ENCODE results near the gene OPCML. TPM values are rescaled to one million over a fixed set of nuclear protein-coding genes. Genes with fewer than 3 reads are reported as not detected.

Gene OPCML
- total and polyA plus RNA-seq, 4 donors, result under 0.01 to 0.01 TPM; not detected in 2

DNA sequence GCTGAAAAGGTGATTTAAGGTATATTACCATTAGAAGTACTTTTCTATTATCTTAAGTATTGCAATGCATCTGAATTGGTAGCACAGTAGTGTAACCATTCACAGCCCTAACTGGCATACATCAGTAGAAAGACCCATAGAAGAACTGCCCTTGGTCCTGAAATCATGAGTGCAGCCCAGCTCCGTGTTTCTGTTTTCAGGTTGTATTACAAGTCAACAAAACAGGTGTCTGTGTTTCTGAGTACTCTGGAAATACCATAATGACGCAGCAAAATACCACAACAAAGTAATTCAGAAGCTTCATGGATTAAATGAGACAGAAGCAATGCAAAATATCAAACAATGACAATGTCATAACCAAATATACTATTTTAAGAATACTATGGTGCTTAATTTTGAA lies 226.3 kb downstream of the OPCML start:
- Histone ChIP-seq H3K27me3 (ENCODE audit: control insufficient read depth in 4 of 4, insufficient read depth in 4 of 4, low read length in 3 of 4) (peaks cover 0 to 2% (median 0%) of the 10 kb centered on the region in 4 donors), H3K9me3 (ENCODE audit: control insufficient read depth in 4 of 4, low read length in 3 of 4) (peaks cover 0 to 2% (median 0%) of the 10 kb centered on the region in 4 donors), H3K9ac (ENCODE audit: low read depth in 1 of 2, low read length in 2 of 2) (no peak overlapping the region), H3K27ac (ENCODE audit: low read depth in 1 of 2, low read length in 2 of 2) (no peak overlapping the region), H3K4me3 (ENCODE audit: low read depth in 1 of 3, low read length in 3 of 3) (no peak overlapping the region), H3K4me1 (ENCODE audit: control insufficient read depth in 4 of 4, insufficient read depth in 4 of 4, low read length in 3 of 4) (no peaks in the 10 kb centered on the region), H3K36me3 (ENCODE audit: control insufficient read depth in 4 of 4, insufficient read depth in 3 of 4, low read depth in 1 of 4, low read length in 3 of 4) (no peaks in the 10 kb centered on the region)
- TF ChIP-seq RAD21 (IDR thresholded peaks at IDR 0.05), result no peak
- no peak for TF ChIP-seq TAF1 (conservative IDR thresholded peaks at IDR 0.05)
- no peak for TF ChIP-seq JUND (IDR thresholded peaks at IDR 0.05)
- TF ChIP-seq, protein P1, sequence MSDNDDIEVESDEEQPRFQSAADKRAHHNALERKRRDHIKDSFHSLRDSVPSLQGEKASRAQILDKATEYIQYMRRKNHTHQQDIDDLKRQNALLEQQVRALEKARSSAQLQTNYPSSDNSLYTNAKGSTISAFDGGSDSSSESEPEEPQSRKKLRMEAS (IDR thresholded peaks at IDR 0.05), result no peak
- no peak for TF ChIP-seq NR2F2 (IDR thresholded peaks at IDR 0.05)
- TF ChIP-seq RXRA (IDR thresholded peaks at IDR 0.05), result no peak
- no peak for TF ChIP-seq ZBTB33 (IDR thresholded peaks at IDR 0.05)
- no peak for TF ChIP-seq GABPA (IDR thresholded peaks at IDR 0.05 in 1 of 2, conservative IDR thresholded peaks at IDR 0.05 in 1 of 2)
- TF ChIP-seq FOXA1 (IDR thresholded peaks at IDR 0.05), result no peak
- DNase-seq (ENCODE audit: low spot score), result no peak
- whole genome bisulfite sequencing, result 19% methylated on average over 2 of the region's 2 CpGs

DNA sequence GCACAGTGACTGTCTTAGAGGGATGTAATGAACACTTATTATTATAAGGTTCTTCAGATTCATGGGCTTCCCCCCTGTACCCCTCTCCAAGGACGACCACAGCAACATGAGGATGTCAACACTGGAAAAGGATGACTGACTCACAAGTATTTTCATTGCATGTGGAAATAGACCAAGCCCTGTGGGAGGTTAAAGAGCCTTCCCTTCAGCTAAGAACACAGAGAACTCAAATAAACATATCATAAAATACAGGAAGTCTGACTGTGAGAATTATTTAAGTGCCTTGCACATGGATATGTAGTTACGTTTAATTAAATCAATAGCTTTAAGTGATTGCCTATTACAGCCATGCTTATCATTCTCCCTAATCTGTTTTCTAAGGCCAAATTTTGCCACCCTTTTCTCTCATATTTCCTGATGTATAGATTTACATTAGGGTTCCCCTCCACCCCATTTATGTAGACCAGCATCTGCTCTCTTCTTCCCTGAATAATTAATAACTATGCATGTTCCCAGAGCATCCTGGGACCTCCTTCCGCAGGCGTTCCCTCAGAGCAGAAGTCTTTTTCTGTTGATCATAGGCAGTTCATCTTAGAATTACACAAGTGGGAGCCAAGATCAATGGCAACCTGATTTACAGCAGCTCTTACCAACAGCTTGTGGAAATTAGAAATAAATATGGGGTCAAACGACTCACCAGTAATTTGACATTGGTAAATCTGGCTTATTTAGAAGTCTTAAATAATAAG lies 226.9 kb downstream of the OPCML start:
- H3K4me3 ChIP-seq (ENCODE audit: low read depth in 1 of 3, low read length in 3 of 3), result no peak overlapping the region
- H3K36me3 ChIP-seq (ENCODE audit: control insufficient read depth in 4 of 4, insufficient read depth in 3 of 4, low read depth in 1 of 4, low read length in 3 of 4), result no peaks in the 10 kb centered on the region
- H3K4me1 ChIP-seq (ENCODE audit: control insufficient read depth in 4 of 4, insufficient read depth in 4 of 4, low read length in 3 of 4), result no peaks in the 10 kb centered on the region
- no peak overlapping the region for H3K27ac ChIP-seq (ENCODE audit: low read depth in 1 of 2, low read length in 2 of 2)
- H3K9ac ChIP-seq (ENCODE audit: low read depth in 1 of 2, low read length in 2 of 2), result no peak overlapping the region
- H3K9me3 ChIP-seq (ENCODE audit: control insufficient read depth in 4 of 4, low read length in 3 of 4), result peaks cover 0 to 2% (median 0%) of the 10 kb centered on the region in 4 donors
- no peak for TF ChIP-seq FOXA2 (IDR thresholded peaks at IDR 0.05)
- TF ChIP-seq NR2F2 (IDR thresholded peaks at IDR 0.05), result no peak
- TF ChIP-seq ZBTB33 (IDR thresholded peaks at IDR 0.05), result no peak
- TF ChIP-seq GABPA (IDR thresholded peaks at IDR 0.05 in 1 of 2, conservative IDR thresholded peaks at IDR 0.05 in 1 of 2), result no peak
- TF ChIP-seq, protein P1 (IDR thresholded peaks at IDR 0.05), result no peak
- no peak for TF ChIP-seq EGR1 (IDR thresholded peaks at IDR 0.05; ENCODE audit: low read depth in 2 of 2)
- TF ChIP-seq, protein P2, sequence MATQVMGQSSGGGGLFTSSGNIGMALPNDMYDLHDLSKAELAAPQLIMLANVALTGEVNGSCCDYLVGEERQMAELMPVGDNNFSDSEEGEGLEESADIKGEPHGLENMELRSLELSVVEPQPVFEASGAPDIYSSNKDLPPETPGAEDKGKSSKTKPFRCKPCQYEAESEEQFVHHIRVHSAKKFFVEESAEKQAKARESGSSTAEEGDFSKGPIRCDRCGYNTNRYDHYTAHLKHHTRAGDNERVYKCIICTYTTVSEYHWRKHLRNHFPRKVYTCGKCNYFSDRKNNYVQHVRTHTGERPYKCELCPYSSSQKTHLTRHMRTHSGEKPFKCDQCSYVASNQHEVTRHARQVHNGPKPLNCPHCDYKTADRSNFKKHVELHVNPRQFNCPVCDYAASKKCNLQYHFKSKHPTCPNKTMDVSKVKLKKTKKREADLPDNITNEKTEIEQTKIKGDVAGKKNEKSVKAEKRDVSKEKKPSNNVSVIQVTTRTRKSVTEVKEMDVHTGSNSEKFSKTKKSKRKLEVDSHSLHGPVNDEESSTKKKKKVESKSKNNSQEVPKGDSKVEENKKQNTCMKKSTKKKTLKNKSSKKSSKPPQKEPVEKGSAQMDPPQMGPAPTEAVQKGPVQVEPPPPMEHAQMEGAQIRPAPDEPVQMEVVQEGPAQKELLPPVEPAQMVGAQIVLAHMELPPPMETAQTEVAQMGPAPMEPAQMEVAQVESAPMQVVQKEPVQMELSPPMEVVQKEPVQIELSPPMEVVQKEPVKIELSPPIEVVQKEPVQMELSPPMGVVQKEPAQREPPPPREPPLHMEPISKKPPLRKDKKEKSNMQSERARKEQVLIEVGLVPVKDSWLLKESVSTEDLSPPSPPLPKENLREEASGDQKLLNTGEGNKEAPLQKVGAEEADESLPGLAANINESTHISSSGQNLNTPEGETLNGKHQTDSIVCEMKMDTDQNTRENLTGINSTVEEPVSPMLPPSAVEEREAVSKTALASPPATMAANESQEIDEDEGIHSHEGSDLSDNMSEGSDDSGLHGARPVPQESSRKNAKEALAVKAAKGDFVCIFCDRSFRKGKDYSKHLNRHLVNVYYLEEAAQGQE (IDR thresholded peaks at IDR 0.05), result no peak
- TF ChIP-seq JUND (IDR thresholded peaks at IDR 0.05), result no peak
- no peak for TF ChIP-seq FOXA1 (IDR thresholded peaks at IDR 0.05)
- no peak for TF ChIP-seq TAF1 (conservative IDR thresholded peaks at IDR 0.05)
- TF ChIP-seq RAD21 (IDR thresholded peaks at IDR 0.05), result no peak
- TF ChIP-seq ATF3 (IDR thresholded peaks at IDR 0.05), result no peak
- peaks cover 0 to 2% (median 0%) of the 10 kb centered on the region in 4 donors for H3K27me3 ChIP-seq (ENCODE audit: control insufficient read depth in 4 of 4, insufficient read depth in 4 of 4, low read length in 3 of 4)
- WGBS, result 62% methylated on average over 5 of the region's 5 CpGs
- DNase-seq (ENCODE audit: low spot score), result no peak
